GOT3 (cell line): Measurements from ENCODE around the gene IRX3.

ENCODE experiments used
- DNase-seq: peaks from one replicate; lab custom pipeline; 2025; ENCODE audit warnings: mixed read lengths; lab: John Stamatoyannopoulos, UW

Gene IRX3

GRCh38 chr16:54290833-54291655 is 4.5 kb upstream of the IRX3 start:
- DNase-seq, result no peak

DNA sequence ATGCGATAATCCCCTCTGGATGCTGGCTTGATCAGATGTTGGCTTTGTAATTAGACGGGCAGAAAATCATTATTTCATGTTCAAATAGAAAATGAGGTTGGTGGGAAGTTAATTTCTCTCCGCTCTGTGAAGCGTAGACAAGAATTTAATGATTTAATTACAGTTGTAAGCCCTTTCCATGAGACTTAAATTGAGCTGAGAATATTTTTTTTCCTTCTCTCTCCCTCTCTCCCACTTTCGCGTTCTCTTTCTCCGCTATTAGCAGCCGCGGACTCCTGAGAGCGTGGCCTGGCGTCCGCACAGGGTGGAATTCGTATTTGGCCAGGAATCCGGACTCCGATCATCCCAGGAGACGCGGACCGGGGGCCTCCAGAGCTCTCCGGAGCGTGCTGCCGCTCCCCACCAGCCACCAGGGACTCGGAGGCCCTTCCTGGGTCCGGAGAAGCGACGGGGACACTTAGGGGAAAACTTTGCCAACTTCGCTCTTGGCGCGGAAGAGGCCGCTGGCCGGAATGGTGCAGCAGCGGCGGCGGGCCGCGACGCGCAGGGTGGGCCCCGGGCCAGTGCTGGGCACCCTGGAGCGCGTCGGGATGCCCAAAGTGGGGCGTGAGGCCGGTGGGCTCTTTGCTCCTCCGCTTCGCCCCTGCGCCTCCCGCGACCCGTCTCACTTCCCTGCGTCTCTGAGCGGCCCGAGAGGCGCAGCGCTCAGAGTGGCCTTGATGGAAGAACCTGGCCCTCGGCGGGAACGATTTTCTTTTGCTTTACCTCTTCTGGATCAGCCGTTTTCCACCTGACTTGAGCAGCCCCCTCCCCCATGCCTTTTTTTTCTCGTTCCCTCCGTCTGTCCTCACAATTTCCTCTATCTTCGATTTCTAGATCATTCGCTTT is 3.6 kb upstream of the IRX3 start:
- no peak for DNase-seq

DNA sequence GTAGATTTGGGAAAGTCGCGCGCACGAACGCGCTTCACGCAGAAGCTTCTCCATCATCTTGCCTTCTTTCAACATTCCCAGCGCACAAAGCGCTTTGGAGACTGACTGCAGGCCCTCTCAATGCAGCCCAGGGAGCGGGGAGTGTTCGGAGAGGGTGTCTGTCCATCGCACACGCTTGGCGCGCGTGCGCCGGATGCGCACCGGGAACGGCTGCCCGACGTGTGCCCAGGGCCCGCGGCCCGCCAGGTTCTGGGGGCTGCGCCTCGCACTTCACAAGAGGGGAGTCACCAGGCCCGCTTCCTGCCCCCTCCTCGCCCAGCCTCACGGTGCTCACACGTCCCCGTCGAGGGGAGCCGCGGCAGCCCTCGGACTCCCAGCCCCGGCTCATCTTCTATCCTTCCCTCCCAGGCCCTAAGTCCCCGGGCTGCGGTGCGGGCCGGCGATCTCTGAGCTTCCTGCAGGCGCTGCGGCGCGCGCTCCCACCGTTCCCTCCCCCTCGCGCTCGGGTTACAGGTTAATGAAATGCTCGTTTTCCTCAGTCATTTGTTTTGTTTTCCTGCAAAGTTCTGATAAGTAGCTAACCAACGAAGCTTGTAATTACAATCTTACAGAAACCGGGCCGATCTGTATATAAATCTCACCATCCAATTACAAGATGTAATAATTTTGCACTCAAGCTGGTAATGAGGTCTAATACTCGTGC is 2.8 kb upstream of the IRX3 start:
- no peak for DNase-seq

GRCh38 chr16:54288835-54289241 is 2.3 kb upstream of the IRX3 start:
- no peak for DNase-seq

DNA sequence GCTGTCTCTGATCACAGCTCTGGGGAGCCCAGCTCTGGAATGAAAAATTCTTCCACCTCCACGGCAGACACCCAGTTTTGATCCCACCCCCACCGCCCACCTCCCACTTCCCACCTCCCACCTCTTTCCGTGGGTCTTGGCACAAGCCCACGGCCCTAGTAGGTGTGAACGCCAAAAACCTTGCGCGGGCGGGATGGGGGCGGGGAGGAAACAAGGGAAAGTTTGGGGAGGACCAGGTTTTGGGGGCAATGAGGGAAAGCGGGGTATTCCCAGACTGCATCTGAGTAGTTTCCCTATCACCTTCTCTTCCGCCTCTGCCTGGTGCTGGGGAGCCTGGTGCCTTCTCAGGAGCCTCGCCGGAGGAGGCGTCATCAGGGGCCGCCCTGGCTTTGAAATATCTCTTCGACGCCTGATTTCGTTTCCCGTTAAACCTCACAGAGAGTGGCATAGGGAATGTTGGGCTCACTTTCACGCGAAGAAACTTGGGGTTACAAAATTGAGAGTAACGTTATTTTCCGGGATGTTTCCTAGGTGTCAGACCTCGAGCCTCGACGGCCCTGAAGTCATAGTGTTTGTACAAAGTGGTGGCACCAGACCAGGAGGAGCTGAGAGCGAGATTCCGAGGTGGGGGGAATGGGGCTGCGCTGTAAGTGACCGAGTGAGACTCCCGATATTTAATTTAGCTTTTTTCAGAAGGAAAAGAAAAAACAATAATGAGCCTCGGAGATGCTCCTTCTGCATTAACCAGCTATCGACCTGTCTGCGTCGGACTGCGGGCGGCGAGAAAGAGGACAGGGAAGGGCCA is 1.6 kb upstream of the IRX3 start:
- DNase-seq, result no peak

- DNase-seq, result no peak
These were observed 793 bp upstream of the IRX3 start for GRCh38 chr16:54287131-54288029.

DNA sequence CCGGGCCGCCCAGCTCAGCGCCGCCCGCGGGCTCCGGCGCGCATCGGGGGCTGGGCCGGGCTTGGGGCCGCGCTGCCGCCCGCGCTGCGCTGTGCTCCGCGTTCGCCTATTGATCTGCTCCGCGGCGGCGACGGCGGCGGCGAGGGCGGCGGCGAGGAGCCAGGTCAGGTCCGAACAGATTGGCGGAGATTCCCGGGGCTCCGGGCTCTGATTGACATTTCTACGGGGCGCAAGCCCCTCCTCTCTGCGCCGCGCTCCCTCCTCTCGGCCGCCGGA is 559 bp downstream of the IRX3 start:
- DNase-seq, result no peak

GRCh38 chr16:54285414-54286089 is 1.0 kb downstream of the IRX3 start:
- DNase-seq, result no peak

GRCh38 chr16:54284931-54285413 is 1.6 kb downstream of the IRX3 start:
- no peak for DNase-seq

DNA sequence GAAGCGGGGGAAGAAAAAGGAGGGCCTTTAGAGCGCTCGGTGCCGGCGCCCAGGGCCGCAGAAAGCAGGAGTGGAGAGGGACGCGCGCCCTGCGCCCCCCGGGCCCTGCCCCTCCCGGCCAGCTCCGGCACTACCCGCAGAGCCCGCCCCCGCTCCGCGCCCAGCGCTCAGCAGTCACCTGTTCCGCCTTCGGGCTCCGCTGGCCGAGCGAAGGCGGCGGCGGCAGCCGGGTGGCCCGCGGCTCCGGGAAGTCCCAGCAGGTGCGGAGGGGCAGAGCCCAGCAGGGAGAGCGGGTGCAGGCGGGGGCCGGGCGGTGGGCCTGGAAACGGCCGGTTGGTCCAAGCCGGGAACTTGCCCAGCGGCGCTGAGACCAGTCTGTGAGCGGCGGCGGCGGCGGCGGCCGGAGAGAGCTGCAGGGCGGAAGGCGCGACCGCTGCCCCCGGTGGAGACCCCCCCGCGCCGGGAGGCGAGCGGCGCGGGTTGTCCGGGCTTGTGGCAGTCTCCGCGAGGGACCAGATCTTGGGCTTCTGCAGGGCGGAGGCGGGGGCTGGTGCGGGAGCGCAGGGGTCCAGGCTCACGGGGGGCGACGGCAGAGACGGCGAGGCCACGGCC is 2.2 kb downstream of the IRX3 start:
- no peak for DNase-seq

DNA sequence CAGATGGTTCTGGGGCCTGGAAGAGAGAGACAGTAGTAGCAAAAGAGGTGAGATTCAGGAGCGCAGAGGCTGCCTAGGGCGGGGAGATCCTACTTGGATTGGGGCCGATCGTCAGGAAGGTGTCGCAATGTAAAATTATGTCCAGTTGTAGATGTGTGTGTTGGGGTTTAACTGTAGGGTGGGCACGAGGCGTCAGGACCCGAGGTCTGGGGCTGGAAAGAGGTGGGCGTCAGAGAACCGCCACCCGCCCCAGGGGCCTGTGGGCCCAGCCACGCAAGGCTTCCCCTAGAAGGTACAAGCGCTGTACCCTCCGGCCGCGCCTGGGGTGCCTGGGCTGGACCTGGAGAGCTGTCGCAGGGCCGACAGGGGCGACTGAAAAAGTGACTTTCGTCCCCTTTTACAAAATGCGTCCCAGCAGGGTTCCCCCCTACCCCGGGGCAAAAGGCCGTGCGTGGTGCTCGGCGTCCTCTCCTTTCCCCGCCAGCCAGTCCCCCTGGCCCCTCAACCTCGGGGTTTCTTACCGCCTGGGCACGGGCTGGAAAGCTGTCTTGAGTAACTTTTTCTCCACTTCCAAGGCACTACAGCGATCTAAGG is 2.8 kb downstream of the IRX3 start:
- DNase-seq, result no peak

- no peak for DNase-seq
These were observed 3.5 kb downstream of the IRX3 start for GRCh38 chr16:54282928-54283724.

- DNase-seq, result no peak
These were observed 4.2 kb downstream of the IRX3 start for GRCh38 chr16:54282202-54282927.

DNA sequence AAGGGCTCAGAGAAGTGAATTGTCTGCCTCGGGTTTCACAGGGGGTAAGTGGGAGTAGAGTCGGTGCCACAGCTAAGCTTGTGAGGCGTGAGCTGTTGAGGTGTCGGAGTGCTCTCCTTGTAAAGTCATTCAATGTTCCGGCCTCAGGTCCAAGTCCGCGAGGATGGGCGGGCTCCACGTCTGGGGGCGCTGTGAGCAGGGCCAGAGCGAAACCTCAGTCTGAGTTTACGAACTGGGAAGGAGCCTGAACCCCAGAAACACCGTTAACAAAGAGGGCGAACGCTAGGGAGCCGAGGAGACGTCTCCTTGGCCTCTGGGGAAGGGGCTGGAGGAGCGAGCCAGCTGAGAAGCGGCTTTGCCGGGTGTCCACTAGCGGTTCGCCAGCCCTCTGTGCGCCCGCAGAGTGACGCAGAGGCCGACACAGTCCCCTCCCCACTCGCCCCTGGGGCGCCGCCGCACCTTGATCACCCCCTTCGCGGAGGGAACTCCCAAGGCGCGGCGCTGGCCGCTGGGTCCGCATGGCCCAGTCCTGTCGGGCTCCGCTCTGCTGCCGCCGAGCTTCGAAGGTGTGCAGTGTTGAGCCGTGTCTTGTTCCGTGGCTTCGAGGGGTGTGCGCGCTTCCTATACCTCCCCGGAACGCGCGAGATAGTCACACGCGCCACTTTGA is 4.9 kb downstream of the IRX3 start:
- no peak for DNase-seq

DNA sequence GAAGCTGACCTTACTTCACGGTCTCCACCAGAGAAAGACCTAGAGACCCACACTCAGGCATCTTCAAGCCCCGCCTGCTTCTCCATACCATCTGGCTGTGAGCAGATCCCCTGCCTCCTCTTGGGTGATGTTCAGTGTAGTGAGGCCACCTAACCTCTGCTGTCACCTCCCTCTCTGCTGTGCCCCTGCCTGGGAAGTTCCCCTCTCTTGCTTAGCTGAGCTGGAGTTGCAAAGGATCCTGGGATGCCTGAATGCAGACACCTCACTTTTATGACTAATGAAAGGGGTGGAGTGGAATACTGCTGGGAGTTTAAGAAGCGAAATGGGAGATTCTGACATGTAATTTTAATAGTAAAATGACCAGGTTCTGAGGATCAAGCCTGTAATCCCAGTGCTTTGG is 5.8 kb downstream of the IRX3 start:
- no peak for DNase-seq

GRCh38 chr16:54277845-54278703 is 8.5 kb downstream of the IRX3 start:
- DNase-seq, result no peak
